HG02763 (cell line): Measurements from ENCODE around the gene SPEF2.
"Not testable (repeated sequence)": the region's sequence is repeated elsewhere in the genome, so short reads cannot be mapped to it uniquely, and the experiment has no call there.

Experiments used
- ATAC-seq: cut with Tn5 transposase; IDR thresholded peaks from one replicate; pipeline ENCODE4 v1.9.1; 2021; ENCODE audit warnings: mild to moderate bottlenecking, moderate library complexity; ENCODE audit not compliant: unreplicated experiment

Gene SPEF2

GRCh38 chr5:35819668-35820067 is 202.0 kb downstream of the SPEF2 start:
- ATAC-seq, result no peak

GRCh38 chr5:35820735-35821134 is 203.1 kb downstream of the SPEF2 start:
- no peak for ATAC-seq

GRCh38 chr5:35821513-35821912 is 203.8 kb downstream of the SPEF2 start:
- ATAC-seq, result no peak

- ATAC-seq, result no peak
Measured at GRCh38 chr5:35822511-35822910, 204.8 kb downstream of the SPEF2 start.

- ATAC-seq, result no peak
Measured at GRCh38 chr5:35823347-35824098, 205.9 kb downstream of the SPEF2 start.

- no peak for ATAC-seq
Measured at GRCh38 chr5:35826056-35826455, 208.4 kb downstream of the SPEF2 start.

GRCh38 chr5:35826554-35826953 is 208.9 kb downstream of the SPEF2 start:
- ATAC-seq, result no peak

GRCh38 chr5:35828082-35828598 is 210.5 kb downstream of the SPEF2 start:
- ATAC-seq, result no peak

- no peak for ATAC-seq
Measured at GRCh38 chr5:35830587-35830986, 212.9 kb downstream of the SPEF2 start.

GRCh38 chr5:35832762-35833161 is 215.1 kb downstream of the SPEF2 start:
- ATAC-seq, result no peak

GRCh38 chr5:35833224-35833623 is 215.6 kb downstream of the SPEF2 start:
- no peak for ATAC-seq

- ATAC-seq, result no peak
Measured at GRCh38 chr5:35835796-35836742, 218.4 kb downstream of the SPEF2 start.

- ATAC-seq, result no peak
Measured at GRCh38 chr5:35838370-35839042, 220.8 kb downstream of the SPEF2 start.

- no peak for ATAC-seq
Measured at GRCh38 chr5:35842856-35843255, 225.2 kb downstream of the SPEF2 start.

- not testable (repeated sequence) for ATAC-seq
Measured at GRCh38 chr5:35845508-35845907, 227.8 kb downstream of the SPEF2 start.

GRCh38 chr5:35847491-35847890 is 229.8 kb downstream of the SPEF2 start:
- ATAC-seq, result no peak

GRCh38 chr5:35847961-35848360 is 230.3 kb downstream of the SPEF2 start:
- ATAC-seq, result no peak

GRCh38 chr5:35849860-35850259 is 232.2 kb downstream of the SPEF2 start:
- ATAC-seq, result no peak

GRCh38 chr5:35850967-35851680 is 233.5 kb downstream of the SPEF2 start:
- no peak for ATAC-seq

GRCh38 chr5:35852084-35852734 is 234.5 kb downstream of the SPEF2 start:
- ATAC-seq, result peak; percentile 51
